Endothelial cell of umbilical vein (primary cell): ENCODE measurements around the gene BID. TPM values are rescaled to one million over a fixed set of nuclear protein-coding genes. Genes with fewer than 3 reads are reported as not detected.

ENCODE experiments used
- BruUV-seq: library from RNA; stranded (reverse); fragments of 400-500 nt; replicated peaks from 2 replicates; lab custom pipeline; 2021; lab: Mats Ljungman, UMichigan
- CTCF ChIA-PET: fragments of 300-600, 350-600 bp; sonication (Branson Sonifier 250); formaldehyde crosslinking; loops from one replicate; lab custom pipeline; 2021; ENCODE audit warnings: antibody characterized with exemption, inconsistent platforms; lab: Charles Lee
- POLR2A ChIA-PET: fragments of 300-600, 350-600 bp; sonication (Branson Sonifier 250); formaldehyde crosslinking; loops from one replicate; lab custom pipeline; 2021; ENCODE audit warnings: antibody characterized with exemption, inconsistent platforms; lab: Charles Lee
- DNase-seq: peaks from one replicate; pipeline ENCODE4 v3.0.0-alpha.2; 2011; ENCODE audit warnings: low read depth, low spot score
- FAIRE-seq: peaks from 2 replicates; lab custom pipeline; 2011; peaks lifted over from hg19 to GRCh38; lab: Jason Lieb, UNC
- H2AFZ ChIP-seq: 2 replicates; pipeline ENCODE4 v1.6.0; 2012; ENCODE audit warnings: low read depth, low read length, control low read depth, inconsistent platforms
- H3K27ac ChIP-seq: 2 replicates; pipeline ENCODE4 v1.5.1; 2011; ENCODE audit warnings: low read depth, mild to moderate bottlenecking, control low read depth, low read length, moderate library complexity; ENCODE audit not compliant: insufficient read depth
- H3K27me3 ChIP-seq, 2 experiments: 2 replicates each; pipeline versions ENCODE4 v1.6.0 to v1.6.1; 2011; ENCODE audit warnings: low read length in 2 of 2, mixed read lengths in 1 of 2; ENCODE audit not compliant: control insufficient read depth in 2 of 2, insufficient read depth in 2 of 2
- H3K36me3 ChIP-seq, 2 experiments: 2 replicates in 1 of 2; 3 replicates in 1 of 2; pipeline ENCODE4 v1.5.1; 2011; ENCODE audit warnings: low read length in 2 of 2, mild to moderate bottlenecking in 1 of 2, moderate library complexity in 1 of 2; ENCODE audit not compliant: control insufficient read depth in 2 of 2, insufficient read depth in 2 of 2; ENCODE audit errors: extremely low read depth in 1 of 2
- H3K4me1 ChIP-seq: 3 replicates; pipeline ENCODE4 v1.5.1; 2011; ENCODE audit warnings: mild to moderate bottlenecking, low read length; ENCODE audit not compliant: control insufficient read depth, insufficient read depth; ENCODE audit errors: extremely low read depth
- H3K4me2 ChIP-seq: 2 replicates; pipeline ENCODE4 v1.6.1; 2011; ENCODE audit warnings: low read length, control low read depth, mixed read lengths; ENCODE audit not compliant: insufficient read depth
- H3K4me3 ChIP-seq, 3 experiments: fragments of 200-600 bp in 1 of 3; sonication (generic), shearing (Covaris generic) in 1 of 3; replicated peaks in 1 of 3; 2 replicates each; pipeline ENCODE4 v1.5.1; 2011 to 2016; ENCODE audit warnings: control low read depth in 3 of 3, low read length in 3 of 3, mild to moderate bottlenecking in 2 of 3, inconsistent platforms in 1 of 3, low read depth in 1 of 3, moderate library complexity in 1 of 3; ENCODE audit not compliant: insufficient read depth in 1 of 3
- H3K79me2 ChIP-seq: 2 replicates; pipeline ENCODE4 v1.6.0; 2012; ENCODE audit warnings: low read length, inconsistent platforms; ENCODE audit not compliant: control insufficient read depth, insufficient read depth
- H3K9ac ChIP-seq: replicated peaks from 2 replicates; pipeline ENCODE3; 2011; ENCODE audit warnings: low read length, control low read depth; ENCODE audit not compliant: insufficient read depth; ENCODE audit errors: extremely low read depth
- H3K9me1 ChIP-seq: replicated peaks from 3 replicates; pipeline ENCODE4 v1.6.0; 2011; ENCODE audit warnings: mild to moderate bottlenecking, low read length; ENCODE audit not compliant: control insufficient read depth, insufficient read depth; ENCODE audit errors: extremely low read depth
- H3K9me3 ChIP-seq: replicated peaks from 2 replicates; pipeline ENCODE4 v1.5.1; 2012; ENCODE audit warnings: low read length, inconsistent platforms; ENCODE audit not compliant: control insufficient read depth, insufficient read depth
- H4K20me1 ChIP-seq: replicated peaks from 2 replicates; pipeline ENCODE3; 2011; ENCODE audit warnings: mild to moderate bottlenecking, low read length; ENCODE audit not compliant: control insufficient read depth, insufficient read depth; ENCODE audit errors: extremely low read depth
- CTCF ChIP-seq, 2 donors: IDR thresholded peaks; 1 replicate in 1 of 2; 2 replicates in 1 of 2; pipeline ENCODE4 v1.5.1; 2011; ENCODE audit warnings: low read length in 2 of 2, mild to moderate bottlenecking in 2 of 2, moderate library complexity in 2 of 2, control low read depth in 1 of 2, inconsistent platforms in 1 of 2, low read depth in 1 of 2; ENCODE audit not compliant: insufficient read depth in 1 of 2; ENCODE audit errors: extremely low read depth in 1 of 2
- EZH2 ChIP-seq: IDR thresholded peaks from 2 replicates; pipeline ENCODE4 v1.6.1; 2012; ENCODE audit warnings: borderline replicate concordance, low read depth, mild to moderate bottlenecking, moderate library complexity, low read length, inconsistent platforms; ENCODE audit not compliant: severe bottlenecking
- FOS ChIP-seq: IDR thresholded peaks from 2 replicates; pipeline ENCODE4 v1.6.1; 2011; ENCODE audit warnings: mild to moderate bottlenecking, low read length, moderate library complexity, borderline replicate concordance; ENCODE audit not compliant: insufficient read depth
- GATA2 ChIP-seq: IDR thresholded peaks from 2 replicates; pipeline ENCODE4 v1.7.0; 2011; ENCODE audit warnings: low read depth, mild to moderate bottlenecking, moderate library complexity, mixed read lengths, low read length; ENCODE audit not compliant: insufficient read length, insufficient read depth
- JUN ChIP-seq: IDR thresholded peaks from 2 replicates; pipeline ENCODE4 v1.6.1; 2011; ENCODE audit warnings: borderline replicate concordance, low read depth; ENCODE audit not compliant: insufficient read length, insufficient read depth
- MAX ChIP-seq: IDR thresholded peaks from 2 replicates; pipeline ENCODE4 v1.6.1; 2011; ENCODE audit not compliant: insufficient read depth, insufficient read length
- MYC ChIP-seq: IDR thresholded peaks from one replicate; pipeline ENCODE4 v1.6.1; 2011; ENCODE audit warnings: mild to moderate bottlenecking, low read depth, low read length
- POLR2A ChIP-seq: IDR thresholded peaks from 2 replicates; pipeline ENCODE4 v1.6.1; 2012; ENCODE audit warnings: low read depth, mild to moderate bottlenecking, control low read depth, low read length
- POLR2AphosphoS5 ChIP-seq: IDR thresholded peaks from 2 replicates; pipeline ENCODE4 v1.6.1; 2012; ENCODE audit warnings: low read depth, mild to moderate bottlenecking, control low read depth, low read length, moderate library complexity; ENCODE audit not compliant: insufficient read depth
- dilution Hi-C: fragments of 300-500 bp; cut with MboI; formaldehyde crosslinking; loops from one replicate; pipeline ENCODE4 v1.15.0; 2019; ENCODE audit warnings: low sequenced_read_pairs; ENCODE audit not compliant: extremely low pct_ligation_motif_present
- intact Hi-C: fragments of 100-400 bp; cut with micrococcal nuclease; formaldehyde crosslinking; loops from one replicate; pipeline ENCODE4 v1.10.0; 2022
- polyA plus RNA-seq, 4 experiments: library from polyadenylated mRNA; depleted of rRNA in 3 of 4; stranded (reverse) in 3 of 4; unstranded in 1 of 4; fragments of >200 nt; gene quantifications; 2 replicates each; pipeline versions ENCODE4 v1.2.1 to v1.2.3, GENCODE V29; 2011 to 2012; ENCODE audit warnings: missing spikeins in 1 of 4
- total RNA-seq: library from RNA; stranded (reverse); gene quantifications from 2 replicates; pipeline ENCODE4 v1.2.3, GENCODE V29; 2021

Gene BID
- total and polyA plus RNA-seq, 2 donors (not counting 3 experiments of a cell fraction or from before 2014, with no cell fraction given): 39.0 to 119 TPM

GRCh38 chr22:17724678-17725499, 49.4 kb downstream of the BID start:
- H3K79me2 ChIP-seq: peaks cover 7% of the 10 kb centered on the region
- CTCF ChIA-PET: interaction anchor here (0.7 to 1.4 kb wide), 3 partner anchors 16 to 18 kb away, joined by 3 read pairs; no protein-coding TSS in a partner anchor
- TF ChIP-seq POLR2AphosphoS5 (no peak), EZH2 (no peak), FOS (no peak), MYC (no peak), JUN (no peak), GATA2 (no peak), CTCF (IDR thresholded peaks at IDR 0.05; ENCODE audit: extremely low read depth in 1 of 2, insufficient read depth in 1 of 2, low read depth in 1 of 2, low read length in 2 of 2) (no peak), POLR2A (no peak), MAX (no peak)

More at GRCh38 chr22:17724678-17725499, 49.4 kb downstream of the BID start:
- H3K9me1 ChIP-seq: no peaks in the 10 kb centered on the region
- H3K4me3 ChIP-seq: no peak overlapping the region
- H3K27me3 ChIP-seq: no peaks in the 10 kb centered on the region
- POLR2A ChIA-PET: no interaction called here
- FAIRE-seq (no peak), DNase-seq (no peak)
- dilution Hi-C loops: no loop called here
- no peaks in the 10 kb centered on the region for H3K9me3 ChIP-seq
- no peak overlapping the region for H2AFZ ChIP-seq
- intact Hi-C loops: no loop called here
- H3K4me1 ChIP-seq: no peaks in the 10 kb centered on the region
- peaks cover 4 to 12% of the 10 kb centered on the region in 2 experiments for H3K36me3 ChIP-seq
- no peak overlapping the region for H3K4me2 ChIP-seq
- no TSS peak for BruUV-seq
- peaks cover 3% of the 10 kb centered on the region for H4K20me1 ChIP-seq
- H3K9ac ChIP-seq: no peak overlapping the region
- H3K27ac ChIP-seq: no peak overlapping the region
